Ishikawa (cell line): Measurements from ENCODE around the gene RBM10.

Experiments
- NFIC ChIP-seq: IDR thresholded peaks from 2 replicates; pipeline ENCODE4 v1.6.1; 2012
- YY1 ChIP-seq: IDR thresholded peaks from 2 replicates; pipeline ENCODE4 v1.6.1; 2012; ENCODE audit warnings: low read depth
- TF ChIP-seq, protein P1 (sequence below): IDR thresholded peaks from 2 replicates; pipeline ENCODE4 v1.6.1; 2012

DNA sequence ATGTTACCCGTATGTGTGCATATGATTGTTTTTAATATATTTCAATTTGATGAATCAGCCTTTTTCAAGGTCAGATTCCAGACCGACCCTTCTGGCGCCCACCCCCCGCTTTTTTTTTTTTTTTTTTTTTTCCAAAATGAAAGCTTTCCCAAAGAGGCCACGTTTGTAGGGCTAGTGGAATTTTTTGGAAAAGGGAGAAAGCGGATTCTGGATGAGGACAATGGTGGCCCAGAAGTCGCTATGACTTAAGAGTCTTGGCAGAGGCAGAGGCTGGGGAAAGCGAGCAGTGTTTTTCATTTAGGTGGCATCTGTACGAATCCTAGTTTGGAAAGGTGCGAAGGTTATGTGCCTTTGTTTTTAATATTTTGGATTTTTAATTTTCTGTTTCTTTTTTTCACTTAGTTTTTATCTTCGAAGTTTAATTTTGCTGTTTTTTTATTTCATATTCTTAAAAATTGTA lies 15.1 kb upstream of the RBM10 start:
- TF ChIP-seq NFIC: no peak
- TF ChIP-seq, protein P1, sequence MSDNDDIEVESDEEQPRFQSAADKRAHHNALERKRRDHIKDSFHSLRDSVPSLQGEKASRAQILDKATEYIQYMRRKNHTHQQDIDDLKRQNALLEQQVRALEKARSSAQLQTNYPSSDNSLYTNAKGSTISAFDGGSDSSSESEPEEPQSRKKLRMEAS: no peak
- TF ChIP-seq YY1: no peak
